Adipose tissue (tissue), 3 donors: ENCODE results near the gene FLNB. TPM values are rescaled to one million over a fixed set of nuclear protein-coding genes. Genes with fewer than 3 reads are reported as not detected.
"Not testable (repeated sequence)": the region's sequence is repeated elsewhere in the genome, so short reads cannot be mapped to it uniquely, and the experiment has no call there.

Experiments
- H3K27ac ChIP-seq: one replicate; pipeline ENCODE4 v1.5.1; 2013; ENCODE audit warnings: low read depth, low read length
- WGBS, 3 donors: extraction: QIAGEN DNeasy Blood & Tissue Kit; methylation state at CpG; one replicate each; pipeline ENCODE4 v1.1.7; 2013; 5-methylcytosine and 5-hydroxymethylcytosine counted together
- polyA plus RNA-seq, 3 donors: library from polyadenylated mRNA; stranded (reverse); fragments of 200-250 nt; gene quantifications; one replicate each; pipeline ENCODE4 v1.2.3, GENCODE V29; 2013
- donor health status: healthy with polysubstance abuse.
- donor health status: Bipolar disorder and iron deficiency.
- donor health status: healthy.

Gene FLNB
- polyA plus RNA-seq, 3 donors: 49.8 to 67.5 (median 61.3) TPM

DNA sequence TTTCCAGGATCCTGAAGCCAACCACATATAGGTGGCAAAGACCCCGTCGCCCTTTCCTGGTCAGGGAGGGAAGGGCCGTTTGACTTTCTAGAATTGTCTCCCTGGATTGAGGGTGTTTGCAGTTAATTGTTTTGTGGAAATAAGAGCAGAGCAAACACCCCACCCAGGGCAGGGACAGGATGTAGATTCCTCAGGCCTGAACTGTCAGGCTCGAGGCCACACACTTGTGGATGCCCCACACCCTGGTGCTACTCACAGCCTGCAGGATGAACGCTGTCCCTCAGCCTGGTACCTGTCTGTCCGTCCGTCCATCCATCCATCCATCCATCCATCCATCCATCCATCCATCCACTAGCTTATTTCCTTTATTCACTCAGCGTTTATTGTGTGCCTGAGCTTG, 29.9 kb upstream of the FLNB start:
- no peak overlapping the region for H3K27ac ChIP-seq
- 65 to 78% (median 70%) methylated on average over 8 of the region's 8 CpGs for WGBS, 3 donors

DNA sequence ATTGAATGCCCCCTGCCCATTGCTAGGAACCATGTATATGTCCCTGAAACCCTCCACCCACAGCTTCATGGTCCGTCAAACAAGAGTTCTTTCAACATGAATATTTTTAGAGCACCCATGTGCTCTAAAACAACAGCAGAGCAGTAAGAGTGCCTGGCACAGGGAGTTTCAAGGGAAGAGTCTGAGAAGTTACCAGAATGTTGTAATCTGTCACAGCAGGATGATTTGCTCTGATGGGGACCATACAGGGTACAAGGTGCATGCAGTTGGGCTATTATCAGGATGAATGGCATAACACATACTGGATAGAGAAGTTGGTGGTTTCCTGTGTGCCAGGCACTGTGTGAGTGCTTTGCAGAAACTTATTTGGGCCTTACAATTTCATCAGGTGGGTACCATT, 27.8 kb upstream of the FLNB start:
- 60 to 88% (median 67%) methylated on average over 1 of the region's 1 CpG for WGBS, 3 donors
- no peak overlapping the region for H3K27ac ChIP-seq

DNA sequence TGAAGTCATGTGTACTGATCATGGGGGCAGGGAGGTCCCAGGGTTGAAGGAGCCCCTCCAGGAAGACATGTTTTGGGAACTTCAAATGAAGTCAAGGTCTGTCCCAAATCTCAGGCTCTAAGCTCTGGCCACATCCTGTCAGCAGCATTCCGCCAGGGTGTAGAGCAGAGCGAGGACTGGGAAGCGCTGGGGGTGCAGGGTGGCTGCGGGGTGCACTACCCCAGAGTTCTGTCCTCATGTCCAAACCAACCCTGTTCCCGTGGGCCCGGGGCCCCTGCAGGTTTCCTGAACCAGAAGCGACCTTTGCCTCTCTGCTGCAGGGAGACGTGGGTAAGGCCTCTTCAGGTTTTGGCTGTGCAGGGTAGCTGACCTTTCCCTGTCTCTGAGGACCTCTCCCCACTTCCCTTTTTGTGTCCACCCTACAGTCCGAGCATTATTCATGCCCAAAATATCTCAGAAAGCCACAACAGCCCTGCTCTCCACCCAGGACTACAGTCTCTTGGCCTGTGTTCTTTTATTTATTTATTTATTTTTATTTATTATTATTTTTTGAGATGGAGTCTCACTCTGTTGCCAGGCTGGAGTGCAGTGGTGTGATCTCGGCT, 26.6 kb upstream of the FLNB start:
- H3K27ac ChIP-seq: no peak overlapping the region
- WGBS, 3 donors: 65 to 82% (median 68%) methylated on average over 10 of the region's 10 CpGs

DNA sequence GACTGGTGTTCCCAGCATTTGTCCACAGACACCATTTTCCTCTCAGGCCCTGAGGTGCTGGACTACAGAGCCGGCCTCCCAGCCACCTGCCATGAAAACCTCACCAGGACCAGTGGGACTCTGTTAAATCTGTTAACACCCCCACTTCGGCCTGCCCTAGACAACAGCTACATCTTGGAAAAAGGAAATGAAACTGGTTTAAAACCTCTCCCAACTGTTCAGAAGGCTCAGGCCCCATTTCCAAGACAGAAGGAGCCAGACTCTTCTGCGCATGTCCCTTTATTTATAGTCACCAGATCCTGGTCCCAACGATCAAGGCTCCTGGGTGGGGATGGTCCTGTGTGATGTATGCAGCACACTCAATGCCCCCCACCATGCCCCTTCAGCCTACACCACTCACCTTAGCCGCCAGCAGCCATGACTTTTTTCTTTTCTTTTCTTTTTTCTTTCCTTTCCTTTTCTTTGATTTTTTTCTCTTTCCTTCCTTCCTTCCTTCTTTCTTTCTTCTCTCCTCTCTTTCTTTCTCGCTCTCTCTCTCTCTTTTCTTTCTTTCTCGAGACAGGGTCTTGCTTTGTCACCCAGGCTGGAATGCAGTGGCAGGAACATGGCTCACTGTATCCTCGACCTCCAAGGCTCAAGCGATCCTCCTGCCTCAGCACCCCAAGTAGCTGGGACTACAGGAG, 25.5 kb upstream of the FLNB start:
- 85 to 88% (median 85%) methylated on average over 9 of the region's 9 CpGs for WGBS, 3 donors
- H3K27ac ChIP-seq: no peak overlapping the region

DNA sequence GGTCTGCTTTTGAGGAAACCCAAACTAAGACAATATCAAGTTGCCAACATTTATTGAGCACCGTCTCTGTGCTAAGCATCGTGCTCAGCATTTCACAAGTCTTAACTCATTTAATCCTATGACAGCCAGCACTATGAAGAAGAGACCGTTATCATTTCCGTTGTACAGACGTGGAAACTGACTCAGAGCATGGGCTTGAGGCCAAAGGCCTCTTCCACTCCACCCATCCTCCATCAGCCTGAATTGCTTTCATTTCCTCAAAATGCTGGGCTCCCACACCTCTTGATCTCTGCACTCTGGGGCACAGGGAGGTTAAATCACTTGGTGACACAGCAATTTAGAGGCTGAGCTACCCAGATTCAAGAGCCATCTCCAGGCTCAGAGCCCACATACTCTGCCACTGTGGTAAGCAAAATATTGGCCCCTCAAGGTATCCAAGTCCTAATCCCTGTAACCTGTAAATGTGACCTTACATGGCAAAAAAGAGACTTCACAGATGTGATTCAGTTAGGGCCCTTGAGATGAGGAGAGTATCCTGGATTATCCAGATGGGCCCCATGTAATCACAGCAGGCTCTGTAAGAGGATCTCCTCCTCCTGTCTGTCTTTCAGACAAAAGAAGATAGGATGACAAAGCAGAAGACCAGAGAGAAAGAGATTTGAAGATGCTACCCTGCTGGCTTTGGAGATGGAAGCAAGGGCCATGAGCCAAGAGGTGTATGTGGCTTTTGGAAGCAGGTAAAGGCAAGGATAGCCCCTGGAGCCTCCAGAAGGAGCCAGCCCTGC, 24.3 kb upstream of the FLNB start:
- no peak overlapping the region for H3K27ac ChIP-seq
- WGBS, 3 donors: 2 to 49% (median 2%) methylated on average over 5 of the region's 5 CpGs

DNA sequence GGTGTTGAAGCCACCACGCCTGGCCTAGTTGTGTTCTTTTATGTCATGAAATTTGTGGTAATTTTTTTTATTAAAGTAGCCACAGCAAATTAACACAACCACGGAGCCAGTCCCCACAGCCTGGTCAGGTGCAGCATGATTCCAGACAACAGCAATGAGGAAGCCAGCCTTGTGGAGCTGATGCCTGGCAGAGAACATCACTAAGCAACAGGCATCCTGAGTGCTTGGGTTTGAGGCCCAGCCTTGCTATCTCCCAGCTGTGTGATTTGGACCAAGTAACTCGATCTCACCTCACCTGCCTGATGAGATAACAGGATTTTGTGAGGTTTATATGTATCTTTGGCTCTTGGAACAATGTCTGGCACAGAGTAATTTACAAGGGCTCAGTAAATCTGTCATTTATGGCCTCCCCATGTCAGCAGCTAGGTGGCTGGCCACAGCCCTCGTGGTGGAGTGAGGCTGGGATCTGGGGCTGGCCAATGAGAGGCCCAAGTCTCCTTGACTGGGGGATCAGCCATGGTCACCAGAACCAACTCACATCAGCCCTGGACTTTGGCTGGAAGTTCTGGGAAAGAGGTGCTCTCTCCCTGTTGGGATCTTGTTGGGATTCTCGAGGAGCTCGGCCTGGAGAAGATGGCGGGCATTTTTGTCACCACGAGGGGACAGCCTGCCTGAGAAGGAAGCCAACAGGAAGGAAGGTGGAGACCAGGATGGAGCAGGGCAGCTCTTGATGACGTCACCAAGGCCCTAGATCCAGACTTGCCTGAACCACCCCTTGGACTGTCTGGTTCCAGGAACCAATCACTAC, 22.8 kb upstream of the FLNB start:
- H3K27ac ChIP-seq: no peak overlapping the region
- WGBS, 3 donors: 76 to 87% (median 84%) methylated on average over 6 to 9 of the region's 9 CpGs

DNA sequence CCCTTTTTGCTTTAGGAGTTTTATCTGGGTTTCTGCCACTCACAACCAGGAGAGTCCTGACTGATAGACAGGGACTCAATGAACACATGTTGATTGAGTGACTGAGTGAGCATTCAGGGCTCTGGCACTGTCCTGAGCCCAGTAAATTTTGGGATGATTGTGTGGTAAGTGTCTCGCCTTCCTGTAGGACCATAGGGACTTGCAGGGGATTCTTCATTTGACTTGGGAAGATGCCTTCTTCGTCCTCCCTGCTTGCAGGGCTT, 22.3 kb upstream of the FLNB start:
- WGBS, 3 donors: 99 to 100% (median 100%) methylated on average over 2 of the region's 2 CpGs
- H3K27ac ChIP-seq: no peak overlapping the region

DNA sequence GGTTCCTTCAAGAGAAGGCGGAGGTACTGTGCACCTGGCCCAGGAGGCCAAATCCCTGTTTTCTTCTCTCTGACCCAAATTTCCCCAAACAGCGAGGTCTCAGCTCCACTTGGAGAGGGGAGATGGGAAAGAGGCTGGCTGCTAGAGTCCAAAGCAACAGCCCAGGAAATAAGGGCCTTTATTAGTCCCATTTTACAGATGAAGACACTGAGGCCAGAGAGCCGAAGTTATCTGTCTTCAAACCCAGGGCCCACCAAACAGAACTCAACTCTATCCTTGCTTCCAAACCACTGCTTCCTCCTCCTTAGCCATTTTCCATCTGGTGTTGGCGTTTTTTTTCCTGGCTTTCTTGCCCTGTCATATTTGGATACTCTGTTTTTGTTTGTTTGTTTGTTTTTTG, 22.0 kb upstream of the FLNB start:
- WGBS, 3 donors: 93 to 100% (median 95%) methylated on average over 4 of the region's 4 CpGs
- H3K27ac ChIP-seq: no peak overlapping the region

DNA sequence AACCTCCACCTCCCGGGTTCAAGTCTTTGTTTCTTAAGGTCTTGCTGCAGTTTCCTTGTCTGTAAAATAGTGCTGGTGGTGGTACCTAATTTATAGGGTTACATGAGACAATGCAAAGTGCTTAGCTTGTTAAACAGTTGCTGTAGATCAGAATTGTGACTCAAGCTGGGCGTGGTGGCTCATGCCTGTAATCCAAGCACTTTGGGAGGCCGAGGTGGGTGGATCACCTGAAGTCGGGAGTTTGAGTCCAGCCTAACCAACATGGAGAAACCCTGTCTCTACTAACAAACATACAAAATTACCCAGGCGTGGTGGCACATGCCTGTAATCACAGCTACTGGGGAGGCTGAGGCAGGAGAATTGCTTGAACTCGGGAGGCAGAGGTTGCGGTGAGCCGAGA, 19.0 kb upstream of the FLNB start:
- WGBS, 3 donors: 79 to 85% (median 83%) methylated on average over 8 of the region's 8 CpGs
- not testable (repeated sequence) for H3K27ac ChIP-seq

DNA sequence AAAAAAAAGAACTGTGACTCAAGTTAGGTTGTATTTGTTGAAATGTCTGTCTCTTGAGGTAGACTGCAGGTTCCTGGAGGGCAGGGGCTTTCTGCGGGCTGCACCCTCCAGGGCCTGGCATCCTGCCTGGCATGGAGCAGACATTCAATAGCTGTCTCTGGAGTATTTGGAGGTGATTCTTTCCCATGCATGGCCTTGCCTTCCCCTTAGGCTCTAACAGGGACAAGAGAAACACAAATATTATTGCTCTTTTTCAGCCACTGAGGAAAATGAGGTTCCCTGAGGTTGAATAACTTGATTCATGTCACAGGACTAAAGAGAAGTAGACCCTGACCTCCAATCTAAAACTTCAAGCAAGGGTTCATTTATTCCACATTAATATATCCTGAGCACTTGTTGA, 18.6 kb upstream of the FLNB start:
- H3K27ac ChIP-seq: no peak overlapping the region
- 84 to 89% (median 89%) methylated on average over 1 of the region's 1 CpG for WGBS, 3 donors

DNA sequence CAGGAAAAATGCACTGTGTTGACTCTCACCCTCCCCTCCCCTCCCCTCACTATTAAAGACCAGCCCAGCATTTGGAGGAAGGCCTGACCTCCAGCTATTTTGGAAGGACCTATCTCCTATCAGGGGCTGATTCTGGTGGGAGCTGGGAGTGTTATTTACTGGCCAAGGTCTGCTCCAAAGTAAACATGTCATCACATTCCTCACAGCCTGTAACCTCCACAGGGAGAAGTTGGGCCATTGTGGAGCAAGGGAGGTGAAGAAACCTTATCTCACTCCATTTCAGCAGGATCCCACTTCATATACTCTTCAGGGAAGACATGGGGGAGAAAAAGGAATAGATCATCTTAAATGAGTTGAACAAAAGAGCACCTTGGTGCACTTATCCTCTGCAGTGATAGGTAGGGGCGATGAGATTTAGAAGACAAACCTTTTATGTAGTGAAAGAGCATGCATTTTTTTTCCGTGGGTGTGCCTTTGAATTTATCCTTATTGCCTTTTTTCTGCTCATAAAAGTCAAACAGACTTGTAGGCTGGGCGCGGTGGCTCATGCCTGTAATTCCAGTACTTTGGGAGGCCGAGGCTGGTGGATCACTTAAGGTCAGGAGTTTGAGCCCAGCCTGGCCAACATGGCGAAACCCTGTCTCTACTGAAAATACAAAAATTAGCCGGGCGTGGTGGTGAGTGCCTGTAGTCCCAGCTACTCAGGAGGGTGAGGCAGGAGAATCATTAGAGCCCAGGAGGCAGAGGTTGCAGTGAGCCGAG, 15.6 kb upstream of the FLNB start:
- WGBS, 3 donors: 81 to 92% (median 90%) methylated on average over 9 of the region's 9 CpGs
- no peak overlapping the region for H3K27ac ChIP-seq

DNA sequence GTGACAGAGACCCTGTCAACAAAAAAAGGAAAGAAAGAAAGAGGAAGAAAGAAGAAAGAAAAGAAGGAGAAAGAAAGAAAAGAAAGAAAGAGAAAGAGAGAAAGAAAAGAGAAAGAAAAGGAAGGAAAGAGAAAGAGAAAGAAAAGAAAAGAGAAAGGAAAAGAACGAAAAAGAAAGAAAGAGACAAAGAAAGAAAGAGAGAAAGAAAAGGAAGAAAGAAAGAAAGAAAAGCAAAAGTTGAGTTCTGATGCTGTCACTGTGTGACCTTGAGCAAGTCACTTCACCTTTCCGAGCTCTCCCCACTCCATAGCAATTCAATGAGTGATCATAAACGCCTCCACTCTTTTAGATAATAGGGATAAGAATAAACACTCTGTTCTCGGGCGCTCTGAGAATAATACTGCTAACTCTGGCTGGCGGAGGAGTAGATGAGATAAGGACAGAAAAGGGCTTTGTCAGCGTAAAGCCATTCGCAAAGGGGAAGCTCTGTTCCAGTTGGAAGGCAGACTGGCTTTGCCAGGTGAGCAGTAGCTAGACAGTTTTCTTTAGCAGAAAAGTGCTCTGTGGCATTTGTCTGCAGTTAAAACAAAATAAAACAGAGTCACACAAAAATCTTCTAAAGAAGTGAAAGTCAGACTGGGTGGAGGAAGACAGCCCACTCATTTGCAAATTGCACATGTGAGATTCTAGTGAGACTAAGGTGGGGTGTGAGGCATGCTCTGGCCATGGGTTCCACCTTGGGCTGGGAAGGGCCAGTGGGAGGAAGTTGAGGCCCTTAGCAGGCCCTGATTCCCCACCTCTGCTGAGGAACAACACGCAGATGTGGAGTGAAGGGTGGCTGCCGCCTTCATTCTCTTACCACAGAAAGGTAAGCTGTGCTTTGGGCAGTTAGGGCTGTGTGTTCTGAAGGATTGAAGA, 9.6 kb upstream of the FLNB start:
- WGBS, 3 donors: 26 to 41% (median 35%) methylated on average over 10 of the region's 10 CpGs
- H3K27ac ChIP-seq: no peak overlapping the region

DNA sequence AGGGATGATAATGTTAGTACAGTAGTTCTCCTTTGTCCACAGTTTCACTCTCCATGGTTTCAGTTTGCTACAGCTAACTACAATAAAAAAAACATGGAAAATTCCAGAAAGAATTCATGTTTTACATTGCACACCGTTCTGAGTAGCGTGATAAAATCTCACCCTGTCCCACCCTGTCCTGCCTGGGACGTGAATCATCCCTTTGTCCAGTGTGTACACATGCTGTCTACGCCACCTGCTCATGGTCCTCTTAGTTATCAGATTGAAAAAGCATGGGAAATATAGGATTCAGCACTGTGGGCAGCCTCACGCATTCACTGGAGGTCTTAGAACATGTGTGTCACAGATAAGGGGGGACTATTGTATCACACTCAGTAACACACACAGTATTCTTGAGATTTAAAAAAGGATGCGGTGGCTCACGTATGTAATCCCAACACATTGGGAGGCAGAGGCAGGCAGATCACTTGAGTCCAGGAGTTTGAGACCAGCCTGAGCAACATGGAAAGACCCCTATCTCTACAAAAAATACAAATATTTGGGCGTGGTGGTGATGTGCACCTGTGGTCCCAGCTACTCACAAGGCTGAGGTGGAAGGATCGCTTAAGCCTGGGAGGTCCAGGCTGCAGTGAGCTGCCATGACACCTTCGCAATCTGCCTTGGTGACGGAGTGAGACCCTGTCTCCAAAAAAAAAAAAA, 8.7 kb upstream of the FLNB start:
- no peak overlapping the region for H3K27ac ChIP-seq
- 83 to 92% (median 92%) methylated on average over 11 of the region's 11 CpGs for WGBS, 3 donors

DNA sequence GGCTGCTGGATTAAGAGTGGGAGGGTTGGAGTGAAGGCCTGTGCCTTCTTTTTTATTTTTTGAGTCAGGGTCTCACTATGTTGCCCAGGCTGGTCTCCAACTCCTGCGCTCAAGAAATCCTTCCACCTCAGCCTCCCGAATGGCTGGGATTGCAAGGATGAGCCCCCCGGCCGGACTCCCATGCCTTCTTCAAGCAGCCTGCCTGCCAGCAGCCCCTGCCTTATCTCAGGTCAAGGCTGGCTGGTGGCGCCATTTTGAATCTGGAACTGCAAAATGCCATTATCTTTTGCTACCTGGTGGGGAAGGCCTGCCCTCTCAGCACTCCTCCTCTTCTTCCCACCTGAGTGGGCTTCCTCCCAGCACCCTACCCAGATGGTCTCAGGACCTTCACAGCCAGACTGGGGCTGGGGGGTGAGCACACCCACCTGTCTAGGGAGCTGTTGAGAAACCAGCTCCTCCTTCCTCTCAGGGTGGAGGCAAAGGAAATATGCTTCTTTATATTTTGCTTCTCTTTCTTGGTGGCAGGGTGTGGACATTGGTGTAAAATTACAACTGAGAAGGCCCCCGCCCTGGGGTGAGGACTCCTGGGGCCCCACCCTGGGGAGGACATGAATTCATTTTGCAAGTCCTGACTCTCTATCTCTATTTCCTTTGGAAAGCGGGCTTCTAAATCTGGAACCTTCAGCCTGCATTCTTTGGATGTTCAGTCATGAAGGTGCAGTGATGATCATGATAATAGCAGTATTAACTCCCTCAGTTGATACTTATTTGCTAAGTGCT, 7.7 kb upstream of the FLNB start:
- WGBS, 3 donors: 87 to 95% (median 88%) methylated on average over 7 of the region's 7 CpGs
- no peak overlapping the region for H3K27ac ChIP-seq

DNA sequence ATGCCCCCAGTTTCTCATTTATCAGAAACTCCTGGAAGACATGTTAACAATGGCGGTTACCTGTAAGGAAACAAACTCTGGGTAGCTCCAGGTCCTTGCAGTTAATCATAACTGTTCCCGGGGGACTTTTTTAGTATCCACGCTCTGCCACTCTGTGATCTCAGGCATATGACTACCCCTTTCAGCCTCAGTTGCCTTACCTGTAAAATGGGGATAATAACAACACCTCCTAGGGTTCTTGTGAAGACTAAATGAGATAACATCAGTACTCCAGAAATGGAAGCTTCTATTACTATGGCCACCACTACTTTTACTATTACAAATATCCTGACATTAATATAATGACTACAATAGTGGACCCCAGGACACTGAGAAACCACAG, 7.1 kb upstream of the FLNB start:
- H3K27ac ChIP-seq: no peak overlapping the region
- WGBS, 3 donors: 96 to 97% (median 97%) methylated on average over 3 of the region's 3 CpGs

DNA sequence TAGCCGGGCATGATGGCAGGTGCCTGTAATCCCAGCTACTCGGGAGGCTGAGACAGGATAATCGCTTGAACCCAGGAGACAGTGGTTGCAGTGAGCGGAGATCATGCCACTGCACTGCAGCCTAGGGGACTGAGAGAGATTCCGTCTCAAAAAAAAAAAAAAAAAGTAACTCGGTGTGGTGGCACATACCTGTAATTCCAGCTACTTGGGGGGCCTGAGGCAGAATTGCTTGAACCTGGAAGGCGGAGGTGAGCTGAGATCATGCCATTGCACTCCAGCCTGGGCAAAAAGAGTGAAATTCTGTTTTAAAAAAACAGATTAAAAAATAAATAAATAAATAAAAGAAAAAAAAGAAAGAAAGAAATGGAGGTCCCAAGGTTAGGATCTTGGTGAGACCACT, 6.2 kb upstream of the FLNB start:
- no peak overlapping the region for H3K27ac ChIP-seq
- WGBS, 3 donors: 88 to 99% (median 95%) methylated on average over 7 of the region's 7 CpGs
